A673 (cell line): ENCODE measurements around the gene PHB1.

Source experiments
- EZH2 ChIP-seq: fragments of 200-600 bp; sonication (generic); IDR thresholded peaks from 2 replicates; pipeline ENCODE4 v1.6.1; 2017; ENCODE audit warnings: borderline replicate concordance, low read depth, mild to moderate bottlenecking, mixed read lengths, antibody characterized with exemption, low read length; ENCODE audit not compliant: poor library complexity, severe bottlenecking
- TF ChIP-seq, protein P1 (sequence below): fragments of 300-800, 200-600 bp; sonication (generic); conservative IDR thresholded peaks from 2 replicates; pipeline ENCODE4 v1.5.1; 2017; ENCODE audit warnings: low read depth, mild to moderate bottlenecking, antibody characterized with exemption, low read length, moderate library complexity, mixed read lengths

DNA sequence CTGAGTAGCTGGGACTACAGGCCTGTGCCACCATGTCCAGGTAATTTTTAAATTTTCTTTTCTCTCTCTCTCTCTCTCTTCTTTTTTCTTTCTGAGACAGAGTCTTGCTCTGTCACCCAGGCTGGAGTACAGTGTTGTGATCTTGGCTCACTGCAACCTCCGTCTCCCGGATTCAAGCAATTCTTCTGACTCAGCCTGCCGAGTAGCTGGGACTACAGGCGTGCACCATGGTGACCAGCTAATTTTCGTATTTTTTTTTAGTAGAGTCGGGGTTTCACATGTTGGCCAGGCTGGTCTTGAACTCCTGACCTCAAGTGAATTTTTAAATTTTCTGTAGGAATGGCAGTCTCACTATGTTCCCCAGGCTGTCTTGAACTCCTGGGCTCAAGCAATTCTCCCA, 41.6 kb downstream of the PHB1 start:
- TF ChIP-seq, protein P1, sequence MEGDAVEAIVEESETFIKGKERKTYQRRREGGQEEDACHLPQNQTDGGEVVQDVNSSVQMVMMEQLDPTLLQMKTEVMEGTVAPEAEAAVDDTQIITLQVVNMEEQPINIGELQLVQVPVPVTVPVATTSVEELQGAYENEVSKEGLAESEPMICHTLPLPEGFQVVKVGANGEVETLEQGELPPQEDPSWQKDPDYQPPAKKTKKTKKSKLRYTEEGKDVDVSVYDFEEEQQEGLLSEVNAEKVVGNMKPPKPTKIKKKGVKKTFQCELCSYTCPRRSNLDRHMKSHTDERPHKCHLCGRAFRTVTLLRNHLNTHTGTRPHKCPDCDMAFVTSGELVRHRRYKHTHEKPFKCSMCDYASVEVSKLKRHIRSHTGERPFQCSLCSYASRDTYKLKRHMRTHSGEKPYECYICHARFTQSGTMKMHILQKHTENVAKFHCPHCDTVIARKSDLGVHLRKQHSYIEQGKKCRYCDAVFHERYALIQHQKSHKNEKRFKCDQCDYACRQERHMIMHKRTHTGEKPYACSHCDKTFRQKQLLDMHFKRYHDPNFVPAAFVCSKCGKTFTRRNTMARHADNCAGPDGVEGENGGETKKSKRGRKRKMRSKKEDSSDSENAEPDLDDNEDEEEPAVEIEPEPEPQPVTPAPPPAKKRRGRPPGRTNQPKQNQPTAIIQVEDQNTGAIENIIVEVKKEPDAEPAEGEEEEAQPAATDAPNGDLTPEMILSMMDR, result no peak
- no peak for TF ChIP-seq EZH2
